Subcutaneous abdominal adipose tissue (tissue), 5 donors: ENCODE data around the gene ANKRD11.

ENCODE experiments used
- H3K27ac ChIP-seq: one replicate; pipeline ENCODE4 v1.7.0; 2013; ENCODE audit warnings: low read depth, mild to moderate bottlenecking, inconsistent platforms, low read length, moderate library complexity
- H3K27me3 ChIP-seq, 5 donors: one replicate each; pipeline ENCODE4 v1.7.0; 2013; ENCODE audit warnings: low read length in 5 of 5, inconsistent platforms in 1 of 5; ENCODE audit not compliant: control insufficient read depth in 5 of 5, insufficient read depth in 4 of 5
- H3K36me3 ChIP-seq, 5 donors: one replicate each; pipeline ENCODE4 v1.7.0; 2013; ENCODE audit warnings: low read length in 5 of 5; ENCODE audit not compliant: control insufficient read depth in 5 of 5, insufficient read depth in 5 of 5
- H3K4me1 ChIP-seq, 5 donors: one replicate each; pipeline ENCODE4 v1.7.0; 2013; ENCODE audit warnings: low read length in 5 of 5, mild to moderate bottlenecking in 3 of 5, moderate library complexity in 1 of 5; ENCODE audit not compliant: control insufficient read depth in 5 of 5, insufficient read depth in 5 of 5
- H3K4me3 ChIP-seq, 5 donors: one replicate each; pipeline ENCODE4 v1.7.0; 2013; ENCODE audit warnings: low read length in 5 of 5, low read depth in 1 of 5
- H3K9ac ChIP-seq, 5 donors: one replicate each; pipeline ENCODE4 v1.7.0; 2013; ENCODE audit warnings: low read length in 5 of 5, mild to moderate bottlenecking in 4 of 5, moderate library complexity in 3 of 5
- H3K9me3 ChIP-seq, 5 donors: one replicate each; pipeline ENCODE4 v1.7.0; 2013; ENCODE audit warnings: low read length in 5 of 5; ENCODE audit not compliant: control insufficient read depth in 5 of 5
- donor health status: healthy.
- donor health status: healthy.
- donor health status: healthy.
- donor health status: healthy.
- donor health status: healthy.

The ANKRD11 gene

DNA sequence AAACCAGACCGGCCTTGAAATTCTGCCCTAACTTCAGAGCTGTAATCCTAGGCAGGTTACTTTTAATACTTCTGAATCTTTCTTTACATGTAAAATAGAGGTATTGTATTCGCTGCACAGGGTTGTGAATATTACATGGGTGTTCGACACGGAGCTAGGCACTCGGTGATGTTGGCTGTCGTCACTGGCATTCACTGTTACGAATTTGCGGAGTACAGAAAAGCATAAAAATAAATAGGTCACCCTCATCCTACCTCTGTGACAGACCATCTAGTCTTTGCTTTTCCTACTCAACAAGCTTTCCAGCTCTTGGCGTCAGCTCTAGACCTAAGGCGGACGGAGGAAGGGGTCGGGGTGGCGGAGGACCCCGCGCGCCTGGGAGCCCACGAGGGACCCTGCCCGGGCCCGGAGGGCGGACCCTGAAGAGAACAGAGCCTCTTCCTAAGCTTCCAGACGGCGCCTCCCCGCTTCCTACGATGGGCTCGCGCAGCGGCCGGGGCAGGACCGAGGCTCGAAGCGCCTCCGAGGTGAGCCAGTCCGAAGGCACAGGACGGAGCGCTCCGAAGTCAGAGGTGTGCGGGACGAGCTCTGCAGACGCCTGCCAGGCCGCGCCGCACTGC lies 17.0 kb upstream of the ANKRD11 start:
- H3K9me3 ChIP-seq: no peaks in the 10 kb centered on the region

DNA sequence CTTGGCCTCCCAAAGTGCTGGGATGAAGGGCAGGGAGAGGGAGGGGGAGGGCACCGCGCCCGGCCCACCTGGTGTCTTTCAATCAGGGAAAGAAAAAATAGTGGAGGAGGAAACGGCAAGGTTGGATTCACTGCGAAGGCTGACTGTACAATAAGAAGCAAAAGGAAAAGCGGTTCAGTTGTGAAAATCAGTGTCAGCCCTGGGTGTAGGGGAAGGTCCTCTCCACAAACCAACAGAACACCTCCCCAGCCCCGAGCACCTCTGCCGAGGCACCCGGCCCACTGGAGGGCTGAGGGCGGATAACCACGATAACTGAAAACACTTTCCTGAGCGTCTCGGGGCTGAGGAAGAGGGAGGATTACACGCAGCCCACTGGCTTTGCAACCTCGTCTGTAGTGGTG lies 16.4 kb upstream of the ANKRD11 start:
- peak overlapping the region in 2 of 5 donors; percentile 88 to 98 for H3K9ac ChIP-seq
- no peaks in the 10 kb centered on the region for H3K9me3 ChIP-seq
- no peaks in the 10 kb centered on the region for H3K27me3 ChIP-seq
- H3K27ac ChIP-seq: no peak overlapping the region
- H3K36me3 ChIP-seq: peaks cover 0 to 15% (median 13%) of the 10 kb centered on the region in 5 donors
- peak overlapping the region; percentile 42 to 88 (median 78) for H3K4me3 ChIP-seq
- H3K4me1 ChIP-seq: peaks cover 6 to 43% (median 41%) of the 10 kb centered on the region in 5 donors

More for the DNA sequence above, 17.0 kb upstream of the ANKRD11 start:
- peaks cover 6 to 43% (median 41%) of the 10 kb centered on the region in 5 donors for H3K4me1 ChIP-seq
- H3K4me3 ChIP-seq: peak overlapping the region; percentile 42 to 90 (median 82)
- H3K36me3 ChIP-seq: peaks cover 0 to 19% (median 17%) of the 10 kb centered on the region in 5 donors
- H3K27me3 ChIP-seq: no peaks in the 10 kb centered on the region
- H3K27ac ChIP-seq: peak overlapping the region; percentile 89
- peak overlapping the region in 4 of 5 donors; percentile 88 to 98 (median 92) for H3K9ac ChIP-seq

DNA sequence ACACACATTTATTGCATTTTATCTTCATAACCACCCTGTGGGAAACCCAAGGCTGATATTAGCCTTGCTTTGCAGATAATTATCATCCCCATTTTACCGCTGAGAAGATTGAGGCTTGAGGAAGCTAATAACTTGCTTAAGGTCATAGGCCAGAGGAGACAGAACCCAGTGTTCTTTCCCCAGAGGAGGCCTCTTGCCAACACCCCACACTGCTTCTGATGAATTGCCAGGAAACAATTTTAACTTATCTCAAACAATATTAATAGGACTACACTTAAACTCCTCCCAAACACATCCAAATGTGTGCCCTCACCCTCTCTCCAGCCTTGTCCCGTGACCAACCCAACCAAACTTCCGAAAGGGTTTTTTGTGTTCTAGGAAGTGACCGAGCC lies 15.7 kb upstream of the ANKRD11 start:
- Histone ChIP-seq H3K4me1 (peaks cover 6 to 43% (median 41%) of the 10 kb centered on the region in 5 donors), H3K27me3 (no peaks in the 10 kb centered on the region), H3K9me3 (no peaks in the 10 kb centered on the region), H3K27ac (peak overlapping the region; percentile 4), H3K36me3 (peaks cover 0 to 9% (median 7%) of the 10 kb centered on the region in 5 donors), H3K9ac (peak overlapping the region in 2 of 5 donors; percentile 16 to 62), H3K4me3 (peak overlapping the region in 4 of 5 donors; percentile 24 to 52 (median 38))

DNA sequence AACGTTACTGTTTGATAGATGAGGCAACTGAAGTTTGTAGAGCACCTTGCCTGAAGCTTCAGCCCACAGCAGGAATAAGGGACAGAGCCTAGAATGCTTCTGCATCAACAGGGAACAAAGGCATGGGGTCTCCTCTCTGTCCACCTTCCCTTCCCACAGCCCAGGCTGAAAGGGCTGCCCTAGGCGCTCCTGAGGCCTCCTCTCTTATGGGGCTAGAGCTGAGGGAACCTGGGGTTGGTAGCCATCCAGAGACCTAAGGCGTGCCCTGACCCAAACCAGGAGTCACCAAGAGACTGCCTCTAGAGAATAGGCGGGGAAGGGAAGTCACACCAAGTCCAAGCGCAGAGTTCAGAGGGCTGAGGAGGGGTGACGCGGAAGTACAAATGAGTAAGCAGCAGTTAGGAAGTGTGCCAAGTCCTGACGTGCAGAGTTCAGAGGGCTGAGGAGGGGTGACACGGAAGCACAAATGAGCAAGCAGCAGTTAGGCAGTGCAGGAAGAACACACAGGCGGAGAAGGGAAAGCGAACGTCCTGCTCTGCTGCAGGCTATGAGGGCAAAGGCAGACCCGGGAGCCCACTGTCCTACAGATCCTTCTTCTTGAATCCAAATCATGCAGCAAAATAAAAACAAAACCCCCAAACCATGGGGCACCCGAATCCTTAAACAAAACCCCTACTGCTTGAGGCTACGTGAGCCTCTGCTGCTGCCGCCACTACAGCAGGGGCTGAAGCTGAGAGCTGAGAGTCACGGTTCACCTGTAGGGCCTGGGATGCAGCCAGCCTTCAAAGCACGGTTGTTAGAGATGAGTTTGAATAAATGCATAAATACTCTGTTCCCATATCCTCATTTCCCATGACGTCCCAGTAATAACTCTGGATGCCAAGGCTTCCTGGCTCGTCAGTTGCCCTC lies 15.1 kb upstream of the ANKRD11 start:
- H3K27ac ChIP-seq: peak overlapping the region; percentile 71
- peak overlapping the region; percentile 24 to 52 (median 34) for H3K4me3 ChIP-seq
- H3K9me3 ChIP-seq: no peaks in the 10 kb centered on the region
- H3K4me1 ChIP-seq: peaks cover 6 to 43% (median 41%) of the 10 kb centered on the region in 5 donors
- H3K36me3 ChIP-seq: peaks cover 0 to 2% (median 1%) of the 10 kb centered on the region in 5 donors
- H3K9ac ChIP-seq: peak overlapping the region in 3 of 5 donors; percentile 11 to 62 (median 16)
- H3K27me3 ChIP-seq: no peaks in the 10 kb centered on the region

DNA sequence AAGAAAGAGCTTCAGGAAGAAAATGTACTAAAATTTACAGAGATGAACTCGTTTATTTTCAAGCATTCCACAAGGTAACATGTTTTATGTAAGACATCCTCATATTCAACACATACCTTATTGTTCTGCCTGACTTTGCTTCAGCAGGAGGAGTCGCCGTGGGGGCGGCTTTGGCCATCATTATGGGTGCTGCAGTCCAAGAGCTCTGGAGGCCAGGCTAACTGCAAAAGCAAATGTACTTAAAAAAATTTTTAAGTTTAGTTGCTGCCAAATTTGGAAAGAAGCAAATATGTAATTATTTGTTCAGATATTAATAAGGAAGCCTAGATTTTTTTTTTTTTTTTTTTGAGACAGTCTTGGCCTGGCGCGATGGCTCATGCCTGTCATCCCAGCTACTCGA lies 13.7 kb upstream of the ANKRD11 start:
- H3K27ac ChIP-seq: no peak overlapping the region
- no peaks in the 10 kb centered on the region for H3K36me3 ChIP-seq
- H3K27me3 ChIP-seq: no peaks in the 10 kb centered on the region
- peaks cover 6 to 37% (median 33%) of the 10 kb centered on the region in 5 donors for H3K4me1 ChIP-seq
- H3K4me3 ChIP-seq: no peak overlapping the region
- H3K9me3 ChIP-seq: no peaks in the 10 kb centered on the region
- no peak overlapping the region for H3K9ac ChIP-seq

DNA sequence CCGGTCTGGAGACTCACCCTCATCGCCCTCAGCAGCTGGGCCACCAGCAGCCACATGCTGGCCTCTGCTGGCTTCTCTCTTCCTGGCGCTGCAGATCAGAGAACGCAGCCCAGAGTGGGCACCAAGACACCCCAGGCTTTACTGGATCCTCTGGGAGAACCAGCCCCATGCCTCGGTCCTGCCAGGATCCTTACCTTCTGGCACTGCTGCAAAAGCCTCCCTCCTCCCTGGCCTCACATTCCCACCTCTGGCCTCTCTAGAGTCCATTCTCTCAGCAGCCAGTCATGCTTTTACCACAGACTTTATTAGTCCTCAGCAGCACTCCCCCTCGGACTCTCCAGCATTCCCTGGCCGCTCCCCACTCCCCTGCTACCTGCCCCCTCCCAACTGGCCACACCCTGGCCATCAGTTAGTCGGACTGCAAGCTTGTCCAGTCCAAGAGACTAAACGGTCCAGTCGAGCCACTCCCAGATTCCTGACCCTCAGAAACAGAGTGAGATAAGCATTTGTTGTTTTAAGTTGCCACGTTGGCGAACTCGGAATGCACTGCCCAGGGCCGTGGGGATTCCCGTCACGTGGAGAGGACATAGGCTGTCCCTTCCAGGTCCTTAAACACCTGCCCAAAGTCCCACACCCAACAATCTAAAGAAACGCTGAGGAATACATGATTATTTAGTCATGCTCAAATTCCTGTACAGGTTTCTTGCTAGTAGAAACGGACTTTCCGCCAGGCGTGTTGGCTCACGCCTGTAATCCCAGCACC lies 11.9 kb upstream of the ANKRD11 start:
- Histone ChIP-seq H3K9ac (no peak overlapping the region), H3K9me3 (no peaks in the 10 kb centered on the region), H3K27me3 (no peaks in the 10 kb centered on the region), H3K36me3 (peaks cover 0 to 3% (median 0%) of the 10 kb centered on the region in 5 donors), H3K4me3 (no peak overlapping the region), H3K27ac (no peak overlapping the region), H3K4me1 (peaks cover 6 to 27% (median 23%) of the 10 kb centered on the region in 5 donors)

DNA sequence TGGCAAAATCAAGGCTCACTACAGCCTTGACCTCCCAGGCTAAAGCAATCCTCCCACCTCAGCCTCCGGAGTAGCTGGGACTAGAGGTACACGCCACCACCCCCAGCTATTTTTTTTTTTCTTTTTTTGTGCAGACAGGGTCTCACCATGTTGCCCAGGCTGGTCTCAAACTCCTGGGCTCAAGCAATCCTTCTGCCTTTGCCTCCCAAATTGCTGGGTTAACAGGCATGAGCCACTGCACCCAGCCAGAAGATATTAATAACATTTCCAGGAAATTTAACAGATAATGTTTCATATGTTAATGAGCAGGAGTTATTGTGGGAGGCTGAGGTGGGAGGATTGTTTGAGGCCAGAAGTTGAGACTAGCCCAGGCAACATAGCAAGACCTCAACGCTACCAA lies 9.4 kb upstream of the ANKRD11 start:
- H3K27me3 ChIP-seq: no peaks in the 10 kb centered on the region
- H3K27ac ChIP-seq: no peak overlapping the region
- H3K4me1 ChIP-seq: peaks cover 0 to 6% (median 0%) of the 10 kb centered on the region in 5 donors
- H3K36me3 ChIP-seq: peaks cover 0 to 3% (median 0%) of the 10 kb centered on the region in 5 donors
- no peak overlapping the region for H3K4me3 ChIP-seq
- no peaks in the 10 kb centered on the region for H3K9me3 ChIP-seq
- no peak overlapping the region for H3K9ac ChIP-seq

DNA sequence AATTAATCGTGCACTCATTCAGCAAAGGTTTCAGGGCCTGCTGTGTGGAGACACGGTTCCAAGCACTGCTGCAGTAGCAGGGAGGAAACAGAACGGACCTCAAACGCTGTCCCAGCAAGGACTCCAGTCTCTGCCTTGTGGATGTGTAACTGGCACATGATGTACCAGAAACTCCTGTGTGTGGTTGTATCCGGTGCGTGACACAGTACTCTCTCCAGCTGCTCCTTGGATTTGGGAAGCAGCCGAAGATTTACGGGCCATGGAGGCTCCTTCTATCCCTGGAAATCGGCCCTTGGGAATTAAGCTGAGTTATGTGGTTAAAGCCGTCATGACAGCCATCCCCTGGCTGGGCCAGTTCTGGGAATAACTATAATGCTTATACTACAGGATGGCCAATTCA lies 8.5 kb upstream of the ANKRD11 start:
- peaks cover 0 to 3% (median 0%) of the 10 kb centered on the region in 5 donors for H3K36me3 ChIP-seq
- no peak overlapping the region for H3K4me3 ChIP-seq
- H3K27me3 ChIP-seq: no peaks in the 10 kb centered on the region
- H3K27ac ChIP-seq: no peak overlapping the region
- H3K9ac ChIP-seq: no peak overlapping the region
- H3K4me1 ChIP-seq: peaks cover 0 to 7% (median 2%) of the 10 kb centered on the region in 5 donors
- H3K9me3 ChIP-seq: no peaks in the 10 kb centered on the region

DNA sequence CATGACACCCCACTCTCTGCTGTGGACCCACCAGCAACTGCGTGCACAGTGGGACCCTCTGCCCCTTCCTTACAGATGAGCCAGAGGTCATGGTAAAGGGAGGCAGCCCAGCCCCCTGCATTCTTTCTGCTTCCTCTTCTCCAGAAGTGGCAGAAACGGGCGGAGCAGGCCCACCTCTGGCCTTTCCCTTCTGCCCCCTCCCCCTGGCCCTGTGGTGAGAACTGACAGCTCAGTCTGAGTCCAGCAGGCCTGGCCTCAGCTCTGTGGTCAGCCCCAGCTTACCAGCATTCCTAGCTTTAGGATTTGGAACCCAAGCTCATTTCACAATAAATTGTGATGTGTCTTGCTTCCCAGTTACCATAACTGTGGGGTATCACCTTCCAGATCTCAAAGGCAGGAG lies 4.8 kb upstream of the ANKRD11 start:
- peaks cover 7 to 29% (median 18%) of the 10 kb centered on the region in 5 donors for H3K4me1 ChIP-seq
- H3K27me3 ChIP-seq: no peaks in the 10 kb centered on the region
- peaks cover 0 to 7% (median 2%) of the 10 kb centered on the region in 5 donors for H3K36me3 ChIP-seq
- no peak overlapping the region for H3K27ac ChIP-seq
- H3K9me3 ChIP-seq: no peaks in the 10 kb centered on the region
- H3K4me3 ChIP-seq: no peak overlapping the region
- no peak overlapping the region for H3K9ac ChIP-seq
